ENCODE measurements around the gene DCXR.
A peak's percentile ranks its signal among the peaks of the same experiment; 100 is the strongest.

The DCXR gene

GRCh38 chr17:82081546-82081945 is 44.0 kb upstream of the DCXR start:
- FAIRE-seq (no peak), DNase-seq (ENCODE audit: insufficient read length, low spot score) (no peak)
- no peak for TF ChIP-seq POU2F2 (IDR thresholded peaks at IDR 0.05; ENCODE audit: low read depth, low read length)
- no peak for TF ChIP-seq PAX5 (IDR thresholded peaks at IDR 0.05; ENCODE audit: insufficient read depth, low read length, severe bottlenecking)
- TF ChIP-seq POLR2A (IDR thresholded peaks at IDR 0.05; ENCODE audit: low read depth, low read length): no peak
- no peak for TF ChIP-seq SPI1 (IDR thresholded peaks at IDR 0.05; ENCODE audit: low read depth, low read length)
- no peak for TF ChIP-seq POLR2AphosphoS5 (IDR thresholded peaks at IDR 0.05; ENCODE audit: low read depth, low read length)
- no peak for TF ChIP-seq TAF1 (IDR thresholded peaks at IDR 0.05; ENCODE audit: low read depth, low read length)

- no peak for FAIRE-seq
Measured at GRCh38 chr17:82080789-82081464, 43.4 kb upstream of the DCXR start.

DNA sequence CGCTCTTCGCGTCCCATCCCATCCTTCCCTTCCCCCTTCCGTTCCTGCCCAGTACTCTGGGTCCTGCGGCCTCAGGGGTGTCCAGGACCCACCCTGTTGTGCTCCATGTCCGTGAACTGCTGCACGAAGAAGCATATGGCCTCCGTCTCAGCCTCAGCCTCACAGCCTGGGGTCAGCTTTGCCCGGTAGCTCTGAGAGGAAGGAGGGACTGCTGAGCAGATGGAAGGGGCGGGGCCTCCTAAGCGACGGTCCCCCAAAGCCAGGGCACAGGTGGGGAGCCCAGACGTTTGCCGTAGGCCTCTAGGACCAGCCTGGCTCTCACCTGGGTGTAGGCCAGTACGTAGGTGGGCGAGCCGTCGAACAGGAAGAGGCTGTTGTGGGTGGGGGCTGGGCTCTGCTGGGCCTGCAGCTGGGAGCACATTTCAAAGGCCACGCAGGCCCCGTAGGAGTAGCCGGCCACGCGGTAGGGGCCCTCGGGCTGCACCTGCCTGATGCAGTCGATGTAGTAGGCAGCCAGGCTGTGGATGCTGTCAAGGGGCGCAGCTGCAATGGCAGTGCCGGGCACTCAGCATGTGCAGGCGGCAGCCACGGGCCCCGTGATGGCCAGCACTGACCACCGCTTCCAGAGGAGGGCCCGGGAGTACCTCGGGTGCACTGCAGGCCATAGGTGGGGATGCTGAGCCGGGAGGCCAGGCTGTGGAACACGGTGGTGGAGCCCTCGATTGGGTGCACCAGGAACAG is 42.7 kb upstream of the DCXR start:
- FAIRE-seq (no peak), DNase-seq (ENCODE audit: insufficient read length, low spot score) (no peak)
- no peak for TF ChIP-seq POLR2A (IDR thresholded peaks at IDR 0.05; ENCODE audit: low read depth, low read length)
- TF ChIP-seq SPI1 (IDR thresholded peaks at IDR 0.05; ENCODE audit: low read depth, low read length): no peak
- no peak for TF ChIP-seq PAX5 (IDR thresholded peaks at IDR 0.05; ENCODE audit: insufficient read depth, low read length, severe bottlenecking)
- TF ChIP-seq POU2F2 (IDR thresholded peaks at IDR 0.05; ENCODE audit: low read depth, low read length): no peak
- TF ChIP-seq TAF1 (IDR thresholded peaks at IDR 0.05; ENCODE audit: low read depth, low read length): no peak
- no peak for TF ChIP-seq POLR2AphosphoS5 (IDR thresholded peaks at IDR 0.05; ENCODE audit: low read depth, low read length)

More at GRCh38 chr17:82080789-82081464, 43.4 kb upstream of the DCXR start:
- no peak for TF ChIP-seq TAF1 (IDR thresholded peaks at IDR 0.05; ENCODE audit: low read depth, low read length)
- no peak for TF ChIP-seq POLR2A (IDR thresholded peaks at IDR 0.05; ENCODE audit: low read depth, low read length)
- TF ChIP-seq POU2F2 (IDR thresholded peaks at IDR 0.05; ENCODE audit: low read depth, low read length): no peak
- TF ChIP-seq POLR2AphosphoS5 (IDR thresholded peaks at IDR 0.05; ENCODE audit: low read depth, low read length): 0 out of 2 replicates have a peak, but pooled peaks have one; percentile 24
- TF ChIP-seq PAX5 (IDR thresholded peaks at IDR 0.05; ENCODE audit: insufficient read depth, low read length, severe bottlenecking): no peak
- no peak for DNase-seq (ENCODE audit: insufficient read length, low spot score)

- FAIRE-seq (no peak), DNase-seq (ENCODE audit: insufficient read length, low spot score) (no peak)
- 0 out of 2 replicates have a peak, but pooled peaks have one; percentile 36 for TF ChIP-seq POLR2A (IDR thresholded peaks at IDR 0.05; ENCODE audit: low read depth, low read length)
- TF ChIP-seq POLR2AphosphoS5 (IDR thresholded peaks at IDR 0.05; ENCODE audit: low read depth, low read length): 0 out of 2 replicates have a peak, but pooled peaks have one; percentile 19
- no peak for TF ChIP-seq SPI1 (IDR thresholded peaks at IDR 0.05; ENCODE audit: low read depth, low read length)
Measured at GRCh38 chr17:82079001-82079677, 41.6 kb upstream of the DCXR start.

- no peak for FAIRE-seq
- DNase-seq (ENCODE audit: insufficient read length, low spot score): no peak
- 0 out of 2 replicates have a peak, but pooled peaks have one; percentile 7 for TF ChIP-seq POLR2AphosphoS5 (IDR thresholded peaks at IDR 0.05; ENCODE audit: low read depth, low read length)
- no peak for TF ChIP-seq PAX5 (IDR thresholded peaks at IDR 0.05; ENCODE audit: insufficient read depth, low read length, severe bottlenecking)
Measured at GRCh38 chr17:82078433-82078832, 40.9 kb upstream of the DCXR start.

DNA sequence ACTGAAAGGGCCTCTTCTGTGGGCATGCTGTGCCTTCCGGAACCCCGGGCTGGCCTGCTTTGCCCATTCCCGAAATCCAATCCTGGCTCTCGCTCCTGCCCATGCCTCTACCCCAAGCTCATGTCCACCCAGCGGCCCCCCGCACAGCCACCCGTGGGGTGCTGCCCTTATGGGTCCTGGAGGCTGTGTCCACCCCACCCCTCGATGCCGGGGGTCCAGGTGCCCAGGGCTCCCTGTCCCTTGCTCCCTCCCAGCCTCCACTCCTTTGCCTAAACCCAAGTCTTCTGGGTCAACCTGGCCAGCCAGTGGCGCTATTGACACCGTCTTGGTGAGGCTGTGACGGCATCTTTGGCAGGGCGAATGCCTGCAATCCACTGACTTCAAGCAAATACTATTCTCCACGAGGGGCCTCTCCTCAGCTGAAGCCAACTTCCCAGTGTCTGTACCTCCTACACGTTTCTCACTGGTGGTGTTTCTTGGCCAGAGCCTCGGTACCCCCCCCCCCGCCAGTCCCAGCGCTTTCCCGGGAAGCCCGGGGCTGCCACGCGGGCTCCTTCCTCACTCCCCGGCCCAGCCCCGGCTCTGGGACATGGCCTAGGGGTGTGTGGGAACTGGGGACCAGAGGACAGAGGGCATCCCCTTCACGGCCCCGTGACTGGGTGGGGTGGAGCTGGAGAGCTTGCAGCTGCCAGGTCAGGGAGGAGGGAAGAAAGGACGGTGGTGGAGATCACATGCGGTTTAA is 40.3 kb upstream of the DCXR start:
- TF ChIP-seq POLR2A (IDR thresholded peaks at IDR 0.05; ENCODE audit: low read depth, low read length) (no peak; the same call in 1 of the 2 replicates), POLR2AphosphoS5 (IDR thresholded peaks at IDR 0.05; ENCODE audit: low read depth, low read length) (peak; percentile 35; the same call in 1 of the 2 replicates)
- FAIRE-seq: no peak
- no peak for DNase-seq (ENCODE audit: insufficient read length, low spot score)

DNA sequence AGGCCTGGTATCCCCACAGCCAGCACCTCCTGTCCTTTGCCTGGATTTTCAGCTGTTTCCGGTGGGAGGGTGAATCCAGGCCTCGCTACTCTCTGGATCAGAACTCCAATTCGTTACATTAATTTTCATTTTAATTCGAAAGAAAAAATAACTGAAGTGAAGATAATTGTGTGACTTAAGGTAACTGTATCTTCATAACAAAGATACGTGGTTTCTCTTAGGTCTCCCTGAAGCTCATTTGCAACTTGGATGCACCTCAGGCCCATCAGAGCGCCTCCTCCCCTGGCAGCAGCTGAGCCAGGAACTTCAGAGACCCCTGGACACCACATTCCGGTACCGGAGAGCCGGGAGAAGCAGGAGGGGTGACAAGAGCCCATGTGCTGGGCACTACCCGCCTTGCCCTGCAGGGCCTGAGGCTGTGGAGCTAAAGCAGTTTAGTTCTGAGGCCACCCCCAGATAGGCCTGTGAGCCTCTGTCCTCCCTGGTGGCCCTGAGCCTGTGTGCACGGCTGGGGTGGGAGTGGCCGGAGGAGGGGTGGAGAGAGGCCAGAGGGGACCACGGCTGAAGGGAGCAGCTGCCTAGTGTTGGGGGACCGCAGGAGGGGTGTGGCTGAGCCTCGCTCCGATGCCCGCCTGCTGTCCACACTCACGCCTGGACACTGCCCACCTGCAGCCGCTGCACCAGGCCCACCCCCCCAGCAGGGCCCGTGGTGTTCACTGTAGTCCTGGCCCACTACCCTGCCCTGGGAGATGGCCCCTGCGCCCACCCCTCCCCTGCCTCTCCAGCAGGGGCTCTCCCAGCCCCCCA is 39.5 kb upstream of the DCXR start:
- TF ChIP-seq TAF1 (IDR thresholded peaks at IDR 0.05; ENCODE audit: low read depth, low read length) (no peak), POLR2A (IDR thresholded peaks at IDR 0.05; ENCODE audit: low read depth, low read length) (no peak), POU2F2 (IDR thresholded peaks at IDR 0.05; ENCODE audit: low read depth, low read length) (no peak), SPI1 (IDR thresholded peaks at IDR 0.05; ENCODE audit: low read depth, low read length) (no peak), POLR2AphosphoS5 (IDR thresholded peaks at IDR 0.05; ENCODE audit: low read depth, low read length) (no peak; the same call in 1 of the 2 replicates), PAX5 (IDR thresholded peaks at IDR 0.05; ENCODE audit: insufficient read depth, low read length, severe bottlenecking) (no peak)
- no peak for DNase-seq (ENCODE audit: insufficient read length, low spot score)
- FAIRE-seq: no peak

- FAIRE-seq: no peak
- TF ChIP-seq TAF1 (IDR thresholded peaks at IDR 0.05; ENCODE audit: low read depth, low read length) (no peak), POU2F2 (IDR thresholded peaks at IDR 0.05; ENCODE audit: low read depth, low read length) (no peak), PAX5 (IDR thresholded peaks at IDR 0.05; ENCODE audit: insufficient read depth, low read length, severe bottlenecking) (no peak), POLR2AphosphoS5 (IDR thresholded peaks at IDR 0.05; ENCODE audit: low read depth, low read length) (0 out of 2 replicates have a peak, but pooled peaks have one; percentile 20)
- DNase-seq (ENCODE audit: insufficient read length, low spot score): no peak
Measured at GRCh38 chr17:82076018-82076784, 38.7 kb upstream of the DCXR start.
